Prostate gland (tissue), 2 donors: ENCODE data around the gene SPATA24. TPM values are rescaled to one million over a fixed set of nuclear protein-coding genes. Genes with fewer than 3 reads are reported as not detected.
"Not testable (repeated sequence)": the region's sequence is repeated elsewhere in the genome, so short reads cannot be mapped to it uniquely, and the experiment has no call there.

Source experiments
- DNase-seq: peaks from one replicate; pipeline ENCODE4 v3.0.0-alpha.2; 2019; ENCODE audit warnings: low spot score
- H3K27ac ChIP-seq, 2 donors: fragments of 200-600 bp; sonication (generic); 2 replicates each; pipeline ENCODE4 v1.5.1; 2017 to 2019
- H3K27me3 ChIP-seq: fragments of 200-600 bp; sonication (generic); replicated peaks from 2 replicates; pipeline ENCODE4 v1.5.1; 2019; ENCODE audit not compliant: insufficient read depth
- H3K36me3 ChIP-seq, 2 donors: fragments of 200-600 bp; sonication (generic); 1 replicate in 1 of 2; 2 replicates in 1 of 2; pipeline versions ENCODE4 v1.5.1 to v1.8.1; 2017 to 2019
- H3K4me1 ChIP-seq: fragments of 200-600 bp; sonication (generic); replicated peaks from 2 replicates; pipeline ENCODE4 v1.5.1; 2019
- H3K4me3 ChIP-seq, 2 donors: fragments of 200-600 bp; sonication (generic); 2 replicates each; pipeline ENCODE4 v1.5.1; 2017 to 2019
- H3K9me3 ChIP-seq: fragments of 200-600 bp; sonication (generic); 2 replicates; pipeline ENCODE4 v1.5.1; 2017
- POLR2A ChIP-seq: fragments of 450-650 bp; IDR thresholded peaks from one replicate; pipeline ENCODE4 v1.6.1; 2016; ENCODE audit warnings: antibody characterized with exemption, mild to moderate bottlenecking
- POLR2AphosphoS5 ChIP-seq: sonication (generic); formaldehyde crosslinking; IDR thresholded peaks from one replicate; pipeline ENCODE4 v1.6.1; 2017; ENCODE audit warnings: antibody characterized with exemption
- WGBS: methylation state at CpG from one replicate; pipeline ENCODE4 v1.1.5; 2018; 5-methylcytosine and 5-hydroxymethylcytosine counted together
- intact Hi-C: fragments of 100-400 bp; cut with DNase I; formaldehyde crosslinking; loops from one replicate; pipeline ENCODE4 v1.14.2; 2022
- total RNA-seq, 2 donors: library from RNA; depleted of rRNA; stranded (reverse); fragments of >200 nt; gene quantifications; one replicate each; pipeline ENCODE4 v1.1.0, GENCODE V29; 2016
- TF ChIP-seq, protein P1 (sequence below), 4 experiments: fragments of 200-600 bp in 2 of 4; fragments of 450-650 bp in 2 of 4; sonication (generic) in 2 of 4; IDR thresholded peaks; 1 replicate in 3 of 4; 2 replicates in 1 of 4; pipeline ENCODE4 v1.5.1; 2016 to 2019; ENCODE audit warnings: antibody characterized with exemption in 4 of 4, mild to moderate bottlenecking in 2 of 4, moderate library complexity in 2 of 4

The SPATA24 gene
- total RNA-seq, 2 donors from 2014 or later, result 4.4 to 27.3 TPM

DNA sequence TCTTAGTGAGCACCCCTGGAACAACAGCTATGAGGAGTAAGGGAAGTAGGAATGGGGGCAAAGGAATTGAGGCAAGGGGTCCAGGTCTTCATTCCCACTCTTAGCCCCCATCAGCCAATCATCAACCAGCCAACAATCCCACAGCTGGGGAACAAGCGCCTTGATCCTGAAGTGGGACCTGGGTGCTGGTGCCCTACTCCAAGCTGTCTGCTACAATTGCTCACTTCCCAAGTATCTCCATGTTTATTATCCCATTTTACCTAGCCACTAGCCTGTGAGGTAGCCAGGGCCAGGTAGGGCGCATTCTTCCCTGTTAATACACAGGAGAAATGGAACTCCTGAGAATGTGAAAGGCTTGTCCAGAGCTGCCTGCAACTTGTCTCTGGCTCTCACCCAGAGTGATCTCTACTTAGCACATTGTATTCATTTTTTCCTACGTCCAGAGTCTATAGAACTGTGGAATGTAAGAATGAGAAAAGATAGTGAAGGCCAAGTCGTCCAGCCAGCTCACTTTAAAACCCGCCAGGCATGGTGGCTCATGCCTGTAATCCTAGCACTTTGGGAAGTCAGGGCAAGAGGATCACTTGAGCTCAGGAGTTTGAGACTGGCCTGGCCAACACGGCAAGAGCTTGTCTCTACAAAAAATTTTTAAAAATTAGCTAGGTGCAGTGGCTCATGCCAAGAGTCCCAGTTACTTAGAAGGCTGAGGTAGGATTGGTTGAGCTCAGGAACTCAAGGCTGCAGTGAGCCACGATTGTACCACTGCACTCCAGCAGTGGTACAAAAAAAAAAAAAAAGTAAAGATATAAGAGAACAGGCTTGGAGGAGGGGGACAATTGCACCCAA is 41.7 kb upstream of the SPATA24 start:
- TF ChIP-seq POLR2A (no peak), POLR2AphosphoS5 (peak; percentile 79)
- Histone ChIP-seq H3K4me3 (no peak overlapping the region), H3K4me1 (no peaks in the 10 kb centered on the region), H3K36me3 (no peaks in the 10 kb centered on the region), H3K27ac (peak overlapping the region in 1 of 2 donors; percentile 36), H3K27me3 (no peaks in the 10 kb centered on the region), H3K9me3 (no peaks in the 10 kb centered on the region)
- WGBS, result 41% methylated on average over 7 of the region's 7 CpGs
- intact Hi-C loops, result no loop called here
- peak; percentile 68 for DNase-seq

DNA sequence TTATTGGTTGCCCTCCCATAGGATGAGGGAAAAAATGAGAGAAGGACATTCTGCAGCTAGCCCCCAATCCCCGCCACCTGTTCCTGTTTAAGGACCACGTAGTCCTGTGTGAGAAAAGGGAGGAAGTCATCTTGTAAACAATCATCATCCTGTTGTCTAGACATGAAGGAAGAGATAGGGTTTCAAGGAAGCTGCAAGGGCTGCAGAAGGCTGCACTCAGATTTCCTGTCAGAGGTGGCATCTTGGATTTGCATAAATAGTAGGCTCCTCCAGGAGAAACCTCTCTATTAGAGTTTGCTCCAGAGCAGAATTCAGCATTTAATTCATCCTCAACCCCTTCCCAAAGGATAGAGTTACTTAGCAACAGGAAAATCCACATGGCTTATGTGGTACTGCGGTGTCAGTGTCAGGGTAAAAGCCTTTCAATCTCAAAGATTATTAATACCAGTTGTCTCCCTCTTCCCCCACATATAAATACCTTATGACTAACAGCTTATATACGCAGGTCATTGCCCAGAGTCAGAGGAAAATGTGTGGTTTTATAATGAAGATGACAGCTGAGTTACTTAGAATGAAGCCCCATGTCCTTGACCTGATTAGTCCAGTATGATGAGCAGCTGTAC is 40.1 kb upstream of the SPATA24 start:
- DNase-seq, result no peak
- no peak overlapping the region for H3K4me3 ChIP-seq
- WGBS, result 52% methylated on average over 4 of the region's 4 CpGs
- intact Hi-C loops, result no loop called here
- H3K27ac ChIP-seq, result no peak overlapping the region
- H3K36me3 ChIP-seq, result no peaks in the 10 kb centered on the region
- H3K9me3 ChIP-seq, result no peaks in the 10 kb centered on the region
- H3K27me3 ChIP-seq, result no peaks in the 10 kb centered on the region
- TF ChIP-seq POLR2A (no peak), POLR2AphosphoS5 (no peak)
- TF ChIP-seq, protein P1, sequence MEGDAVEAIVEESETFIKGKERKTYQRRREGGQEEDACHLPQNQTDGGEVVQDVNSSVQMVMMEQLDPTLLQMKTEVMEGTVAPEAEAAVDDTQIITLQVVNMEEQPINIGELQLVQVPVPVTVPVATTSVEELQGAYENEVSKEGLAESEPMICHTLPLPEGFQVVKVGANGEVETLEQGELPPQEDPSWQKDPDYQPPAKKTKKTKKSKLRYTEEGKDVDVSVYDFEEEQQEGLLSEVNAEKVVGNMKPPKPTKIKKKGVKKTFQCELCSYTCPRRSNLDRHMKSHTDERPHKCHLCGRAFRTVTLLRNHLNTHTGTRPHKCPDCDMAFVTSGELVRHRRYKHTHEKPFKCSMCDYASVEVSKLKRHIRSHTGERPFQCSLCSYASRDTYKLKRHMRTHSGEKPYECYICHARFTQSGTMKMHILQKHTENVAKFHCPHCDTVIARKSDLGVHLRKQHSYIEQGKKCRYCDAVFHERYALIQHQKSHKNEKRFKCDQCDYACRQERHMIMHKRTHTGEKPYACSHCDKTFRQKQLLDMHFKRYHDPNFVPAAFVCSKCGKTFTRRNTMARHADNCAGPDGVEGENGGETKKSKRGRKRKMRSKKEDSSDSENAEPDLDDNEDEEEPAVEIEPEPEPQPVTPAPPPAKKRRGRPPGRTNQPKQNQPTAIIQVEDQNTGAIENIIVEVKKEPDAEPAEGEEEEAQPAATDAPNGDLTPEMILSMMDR (IDR thresholded peaks at IDR 0.05), result no peak
- no peaks in the 10 kb centered on the region for H3K4me1 ChIP-seq

DNA sequence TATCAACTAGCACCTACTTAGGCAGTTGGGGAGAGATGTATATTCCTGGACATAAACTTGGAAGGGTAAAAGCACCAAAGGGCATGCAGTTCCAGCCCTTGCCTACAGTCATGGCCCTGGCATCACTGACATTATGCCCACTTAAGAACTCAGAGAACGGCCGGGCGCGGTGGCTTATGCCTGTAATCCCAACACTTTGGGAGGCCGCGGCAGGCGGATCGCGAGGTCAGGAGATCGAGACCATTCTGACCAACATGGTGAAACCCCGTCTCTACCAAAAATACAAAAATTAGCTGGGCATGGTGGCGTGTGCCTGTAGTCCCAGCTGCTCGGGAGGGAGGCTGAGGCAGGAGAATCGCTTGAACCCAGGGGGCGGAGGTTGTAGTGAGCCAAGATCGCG is 36.5 kb upstream of the SPATA24 start:
- intact Hi-C loops, H3K9me3 ChIP-seq, H3K4me3 ChIP-seq, DNase-seq, H3K27me3 ChIP-seq, H3K36me3 ChIP-seq, H3K27ac ChIP-seq, H3K4me1 ChIP-seq: not testable (repeated sequence)
- WGBS, result 98% methylated on average over 17 of the region's 17 CpGs

DNA sequence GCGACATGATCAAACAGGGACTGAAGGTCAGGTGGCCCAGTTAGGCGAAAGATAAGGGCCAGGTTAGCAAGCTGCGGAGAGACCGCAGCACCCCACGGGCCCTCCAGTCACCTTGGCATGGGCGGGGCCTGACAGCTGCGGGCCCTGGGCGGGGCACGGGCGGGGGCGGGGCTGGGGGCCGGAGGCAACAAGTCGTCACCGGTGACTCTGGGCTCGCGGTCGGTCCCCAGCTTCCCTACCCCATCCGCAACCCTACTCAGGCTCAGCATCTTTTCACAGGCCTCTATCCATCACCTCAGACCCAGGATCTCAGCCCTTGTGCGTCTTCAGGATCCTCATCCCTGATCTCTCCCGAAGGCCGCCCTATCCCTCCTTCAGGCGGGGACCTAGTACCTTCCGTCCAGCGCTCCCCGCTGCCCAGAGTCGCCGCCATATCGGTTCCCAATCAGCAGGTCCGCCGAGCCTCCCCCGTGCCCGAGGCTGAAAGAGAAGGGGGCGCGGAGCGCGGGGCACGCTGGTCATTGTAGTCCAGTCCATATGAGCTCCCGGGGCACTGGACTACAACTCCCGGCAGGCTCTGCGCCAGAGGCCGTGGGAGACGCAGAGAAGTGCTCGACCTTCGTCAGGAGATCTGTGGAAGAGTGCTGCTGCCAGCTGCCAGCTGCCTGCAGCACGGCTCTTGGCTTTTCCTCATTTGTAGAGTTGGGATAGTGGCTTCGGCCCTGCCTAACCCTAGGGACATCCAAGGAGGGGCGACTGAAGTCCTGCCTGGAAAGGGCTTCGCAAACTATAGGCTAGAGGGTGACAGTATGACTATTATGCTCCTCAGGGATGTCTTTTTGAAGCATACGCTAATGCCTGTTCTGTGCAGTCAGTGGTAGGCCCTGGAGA is 35.4 kb upstream of the SPATA24 start, which contains the start of gene DNAJC18:
Gene DNAJC18 (minus strand): TSS at position 513 of the 891 bp plus-strand sequence. CDS start 80 bp downstream, at position 433.
- Histone ChIP-seq H3K27me3 (no peaks in the 10 kb centered on the region), H3K9me3 (no peaks in the 10 kb centered on the region), H3K4me3 (peak within 1 kb of the TSS; percentile 77 to 78), H3K36me3 (no peaks in the 10 kb centered on the region), H3K27ac (peak within 1 kb of the TSS; percentile 95 to 98), H3K4me1 (peaks cover 4% of the 10 kb centered on the region)
- TF ChIP-seq POLR2A (peak; percentile 48), POLR2AphosphoS5 (peak; percentile 94)
- TF ChIP-seq, protein P1 (IDR thresholded peaks at IDR 0.05), result peak in 1 of 4 experiments; percentile 21
- WGBS, result 3% methylated on average over 48 of the region's 49 CpGs
- intact Hi-C loops, result no loop called here
- peak; percentile 93 for DNase-seq

DNA sequence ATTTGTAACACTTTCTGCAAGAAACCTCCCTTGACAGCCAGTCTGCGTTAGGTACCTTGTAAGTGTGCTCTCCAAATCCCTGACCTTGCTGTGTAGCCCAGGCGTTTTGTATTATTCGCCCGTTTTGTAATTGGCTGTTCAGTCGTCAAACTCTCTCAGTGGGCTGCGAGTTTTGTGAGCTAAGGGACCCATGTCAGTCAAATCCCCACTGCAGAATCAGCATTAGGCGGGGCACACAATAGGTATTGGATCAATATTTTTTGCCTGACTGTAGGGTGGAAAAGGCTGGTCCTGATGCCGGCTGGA is 34.8 kb upstream of the SPATA24 start:
- peaks cover 4% of the 10 kb centered on the region for H3K4me1 ChIP-seq
- H3K27ac ChIP-seq, result peak overlapping the region; percentile 95 to 98
- no peak for DNase-seq
- TF ChIP-seq POLR2A, result no peak
- no peak for TF ChIP-seq POLR2AphosphoS5
- TF ChIP-seq, protein P1 (IDR thresholded peaks at IDR 0.05), result no peak
- WGBS, result 27% methylated on average over 8 of the region's 8 CpGs
- no peaks in the 10 kb centered on the region for H3K9me3 ChIP-seq
- H3K36me3 ChIP-seq, result no peaks in the 10 kb centered on the region
- H3K27me3 ChIP-seq, result no peaks in the 10 kb centered on the region
- peak overlapping the region; percentile 77 to 78 for H3K4me3 ChIP-seq
- intact Hi-C loops, result no loop called here
